Body of pancreas (tissue), 4 donors: ENCODE data around the gene DTHD1.

Experiments
- CTCF ChIP-seq, 7 experiments: fragments of 450-650 bp in 4 of 7; fragments of 200-600 bp in 3 of 7; sonication (generic) in 3 of 7; IDR thresholded peaks; one replicate each; pipeline ENCODE4 v1.5.1; 2016 to 2019; ENCODE audit warnings: antibody characterized with exemption in 7 of 7
- POLR2A ChIP-seq, 3 donors: fragments of 450-650 bp; IDR thresholded peaks; one replicate each; pipeline ENCODE4 v1.6.1; 2016; ENCODE audit warnings: antibody characterized with exemption in 3 of 3, mild to moderate bottlenecking in 2 of 3

- no peak for TF ChIP-seq CTCF (IDR thresholded peaks at IDR 0.05)
- TF ChIP-seq POLR2A (IDR thresholded peaks at IDR 0.05), result no peak
Measured at GRCh38 chr4:36303426-36304137, 22.2 kb downstream of the DTHD1 start.
